Fibroblast of lung (primary cell): ENCODE data around the gene MYZAP. TPM values are rescaled to one million over a fixed set of nuclear protein-coding genes. Genes with fewer than 3 reads are reported as not detected.

ENCODE experiments used
- DNase-seq, 2 donors: peaks; one replicate each; pipeline versions ENCODE4 v3.0.0 to v3.0.0-alpha.2; 2010; ENCODE audit warnings: low read depth in 2 of 2
- H2AFZ ChIP-seq: 2 replicates; pipeline ENCODE4 v1.5.1; 2012; ENCODE audit warnings: low read length, control low read depth, inconsistent platforms
- H3K27ac ChIP-seq: 2 replicates; pipeline ENCODE4 v1.5.1; 2011; ENCODE audit warnings: low read length, control low read depth; ENCODE audit not compliant: insufficient read depth
- H3K27me3 ChIP-seq: 2 replicates; pipeline ENCODE4 v1.5.1; 2011; ENCODE audit warnings: mild to moderate bottlenecking, low read length; ENCODE audit not compliant: control insufficient read depth, insufficient read depth
- H3K36me3 ChIP-seq: 2 replicates; pipeline ENCODE4 v1.5.1; 2011; ENCODE audit warnings: low read length; ENCODE audit not compliant: control insufficient read depth, insufficient read depth
- H3K4me1 ChIP-seq: 2 replicates; pipeline ENCODE4 v1.5.1; 2011; ENCODE audit warnings: low read length; ENCODE audit not compliant: control insufficient read depth, insufficient read depth; ENCODE audit errors: extremely low read depth
- H3K4me2 ChIP-seq: 2 replicates; pipeline ENCODE4 v1.5.1; 2011; ENCODE audit warnings: low read length, control low read depth; ENCODE audit not compliant: insufficient read depth; ENCODE audit errors: extremely low read depth
- H3K4me3 ChIP-seq, 4 experiments: fragments of 200-600 bp in 1 of 4; sonication (generic) in 1 of 4; replicated peaks in 1 of 4; 2 replicates each; pipeline ENCODE4 v1.5.1; 2011 to 2016; ENCODE audit warnings: low read length in 4 of 4, low read depth in 3 of 4, mild to moderate bottlenecking in 3 of 4, control low read depth in 2 of 4, inconsistent platforms in 1 of 4, mixed read lengths in 1 of 4; ENCODE audit not compliant: insufficient read depth in 1 of 4; ENCODE audit errors: control extremely low read depth in 1 of 4
- H3K79me2 ChIP-seq: 2 replicates; pipeline ENCODE4 v1.5.1; 2012; ENCODE audit warnings: mild to moderate bottlenecking, low read length, inconsistent platforms; ENCODE audit not compliant: control insufficient read depth, insufficient read depth
- H3K9ac ChIP-seq: 2 replicates; pipeline ENCODE4 v1.5.1; 2011; ENCODE audit warnings: mild to moderate bottlenecking, low read length, control low read depth; ENCODE audit not compliant: insufficient read depth
- H3K9me3 ChIP-seq: 2 replicates; pipeline ENCODE4 v1.5.1; 2012; ENCODE audit warnings: low read depth, low read length; ENCODE audit not compliant: control insufficient read depth, insufficient read depth
- H4K20me1 ChIP-seq: 2 replicates; pipeline ENCODE4 v1.5.1; 2011; ENCODE audit warnings: low read length; ENCODE audit not compliant: control insufficient read depth, insufficient read depth; ENCODE audit errors: extremely low read depth
- CTCF ChIP-seq, 2 donors: IDR thresholded peaks in 1 of 2; conservative IDR thresholded peaks in 1 of 2; 1 replicate in 1 of 2; 2 replicates in 1 of 2; pipeline ENCODE4 v1.5.1; 2011 to 2012; ENCODE audit warnings: low read length in 2 of 2, control low read depth in 1 of 2, inconsistent platforms in 1 of 2, low read depth in 1 of 2, mild to moderate bottlenecking in 1 of 2
- EZH2 ChIP-seq: IDR thresholded peaks from 2 replicates; pipeline ENCODE4 v1.5.1; 2012; ENCODE audit warnings: low read length, control low read depth, mild to moderate bottlenecking; ENCODE audit errors: missing control alignments
- polyA plus RNA-seq, 2 donors: library from polyadenylated mRNA; depleted of rRNA in 1 of 2; stranded (reverse) in 1 of 2; unstranded in 1 of 2; fragments of >200 nt; gene quantifications; 2 replicates each; pipeline ENCODE4 v1.2.1, GENCODE V29; 2011 to 2012; ENCODE audit warnings: missing spikeins in 1 of 2
- total RNA-seq: library from RNA; depleted of rRNA; stranded (reverse); fragments of >200 nt; gene quantifications from 2 replicates; pipeline ENCODE4 v1.2.1, GENCODE V29; 2014

MYZAP gene
- total and polyA plus RNA-seq, 2 donors (not counting 1 experiment from before 2014, with no cell fraction given), result 0.17 TPM; not detected in 1

- Histone ChIP-seq H2AFZ (no peak overlapping the region), H3K27ac (no peak overlapping the region), H3K4me3 (no peak overlapping the region), H3K36me3 (no peaks in the 10 kb centered on the region), H3K4me1 (peaks cover 3% of the 10 kb centered on the region), H3K9ac (no peak overlapping the region), H3K9me3 (no peaks in the 10 kb centered on the region), H3K79me2 (no peaks in the 10 kb centered on the region), H4K20me1 (no peaks in the 10 kb centered on the region), H3K4me2 (no peak overlapping the region), H3K27me3 (no peaks in the 10 kb centered on the region)
- peak in 1 of 2 donors; percentile 90 for DNase-seq
- TF ChIP-seq CTCF (conservative IDR thresholded peaks at IDR 0.05 in 1 of 2, IDR thresholded peaks at IDR 0.05 in 1 of 2; ENCODE audit: low read depth in 1 of 2, low read length in 2 of 2), result no peak
- no peak for TF ChIP-seq EZH2
Observed at GRCh38 chr15:57551715-57552677, 39.7 kb upstream of the MYZAP start.

- Histone ChIP-seq H3K27me3 (no peaks in the 10 kb centered on the region), H2AFZ (no peak overlapping the region), H4K20me1 (no peaks in the 10 kb centered on the region), H3K4me3 (no peak overlapping the region), H3K27ac (no peak overlapping the region), H3K36me3 (no peaks in the 10 kb centered on the region), H3K4me1 (peaks cover 3% of the 10 kb centered on the region), H3K9ac (no peak overlapping the region), H3K9me3 (no peaks in the 10 kb centered on the region), H3K4me2 (no peak overlapping the region), H3K79me2 (no peaks in the 10 kb centered on the region)
- TF ChIP-seq EZH2 (no peak), CTCF (conservative IDR thresholded peaks at IDR 0.05 in 1 of 2, IDR thresholded peaks at IDR 0.05 in 1 of 2; ENCODE audit: low read depth in 1 of 2, low read length in 2 of 2) (no peak)
- DNase-seq, result no peak
Observed at GRCh38 chr15:57552678-57553334, 38.9 kb upstream of the MYZAP start.

- Histone ChIP-seq H3K79me2 (no peaks in the 10 kb centered on the region), H3K9ac (no peak overlapping the region), H3K27me3 (no peaks in the 10 kb centered on the region), H3K4me2 (no peak overlapping the region), H3K36me3 (no peaks in the 10 kb centered on the region), H2AFZ (no peak overlapping the region), H3K4me1 (peaks cover 3% of the 10 kb centered on the region), H3K4me3 (no peak overlapping the region), H3K9me3 (no peaks in the 10 kb centered on the region), H4K20me1 (no peaks in the 10 kb centered on the region), H3K27ac (no peak overlapping the region)
- no peak for TF ChIP-seq EZH2
- TF ChIP-seq CTCF (conservative IDR thresholded peaks at IDR 0.05 in 1 of 2, IDR thresholded peaks at IDR 0.05 in 1 of 2; ENCODE audit: low read depth in 1 of 2, low read length in 2 of 2), result no peak
- no peak for DNase-seq
Observed at GRCh38 chr15:57553526-57553925, 38.2 kb upstream of the MYZAP start.
